ENCODE data around the gene PPRC1. TPM values are rescaled to one million over a fixed set of nuclear protein-coding genes. Genes with fewer than 3 reads are reported as not detected.

The PPRC1 gene
- total and polyA plus RNA-seq, 2 experiments from 2014 or later: 43.2 to 67.5 TPM

DNA sequence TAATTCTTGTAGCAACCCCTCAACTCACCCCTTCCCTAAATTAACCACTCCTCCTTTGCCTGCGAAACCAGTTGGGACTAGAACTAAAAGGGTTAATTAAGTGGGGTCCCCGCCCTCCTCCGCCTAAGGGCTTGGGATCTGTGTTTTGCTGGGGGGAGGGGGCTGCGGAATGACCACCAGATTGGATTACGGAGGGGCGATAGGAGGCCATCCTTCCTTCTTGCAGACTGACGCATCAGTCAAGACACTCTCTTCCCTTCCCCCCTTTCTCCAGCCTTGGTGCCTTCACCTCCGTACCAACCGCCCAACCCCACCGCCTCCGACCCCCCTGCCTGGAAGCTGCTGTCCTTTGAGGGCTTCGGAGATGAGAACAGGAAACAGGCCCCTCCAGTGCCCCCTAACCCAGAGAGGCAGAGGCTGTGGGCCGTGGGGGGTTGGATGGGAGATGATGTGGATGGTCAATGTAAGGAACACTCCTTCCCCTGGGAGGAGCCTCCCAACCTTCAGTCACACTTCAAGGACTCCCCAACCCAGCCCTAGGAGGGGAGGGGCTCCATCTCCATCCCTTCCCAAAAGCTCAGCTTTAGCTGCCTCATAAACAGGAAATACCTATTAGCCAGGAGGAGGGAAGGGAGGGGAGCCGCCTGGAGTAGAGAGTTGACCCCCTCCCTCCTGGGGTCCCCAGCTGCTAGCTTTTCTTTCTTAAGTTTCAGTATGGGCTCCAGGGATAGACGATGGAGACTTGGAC is 11.7 kb upstream of the PPRC1 start (continued):
- TF ChIP-seq ZNF462 (CRISPR knock-in tag; IDR thresholded peaks at IDR 0.05) (no peak), ZNF114 (CRISPR knock-in tag; IDR thresholded peaks at IDR 0.05) (no peak), ZNF331 (CRISPR knock-in tag; IDR thresholded peaks at IDR 0.05; ENCODE audit: low read depth) (no peak), JUNB (IDR thresholded peaks at IDR 0.05; ENCODE audit: unreplicated experiment) (no peak)

DNA sequence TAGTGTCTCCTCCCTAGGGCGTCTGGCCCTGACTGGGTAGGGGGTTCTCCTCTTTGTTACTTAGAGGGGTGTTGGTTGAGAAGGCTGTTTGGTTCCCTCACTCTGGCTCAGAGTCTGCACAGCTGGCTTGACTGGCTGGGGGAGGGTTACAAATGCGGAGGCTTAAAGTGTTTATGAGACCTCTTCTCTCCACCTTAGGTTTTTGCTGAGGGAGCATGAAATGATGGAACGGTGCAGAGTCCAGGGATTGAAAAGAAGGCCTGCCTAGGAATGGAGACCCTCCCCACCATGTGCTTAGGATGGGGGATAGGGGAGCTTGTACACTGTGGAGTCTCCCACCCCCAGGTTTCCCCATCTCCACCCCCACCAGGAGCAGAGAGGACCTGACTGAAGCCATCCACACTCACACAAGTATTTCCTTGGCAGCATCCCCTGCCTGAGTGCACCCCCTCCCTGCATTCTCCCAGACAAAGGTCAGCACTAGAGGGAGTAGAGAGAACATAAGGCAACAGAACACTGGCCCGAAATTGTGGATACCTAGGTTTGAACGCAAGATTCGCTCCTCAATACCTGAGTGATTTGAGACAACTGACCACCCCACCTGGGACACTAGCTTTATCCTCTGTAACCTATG is 11.0 kb upstream of the PPRC1 start:
- H3K4me3 Mint-ChIP-seq: peak overlapping the region; percentile 93
- H3K27me3 Mint-ChIP-seq (ENCODE audit: insufficient read depth, low read depth, poor library complexity): peaks cover 20% of the 10 kb centered on the region
- H3K9me3 Mint-ChIP-seq: no peaks in the 10 kb centered on the region
- Histone ChIP-seq H3K79me2 (replicated peaks; ENCODE audit: insufficient read depth) (peaks cover 30% of the 10 kb centered on the region), H3K27me3 (ENCODE audit: insufficient read depth) (no peaks in the 10 kb centered on the region), H3K4me3 (peak overlapping the region; percentile 95), H3K9me2 (ENCODE audit: insufficient read depth) (no peaks in the 10 kb centered on the region), H3K36me3 (ENCODE audit: insufficient read depth) (no peaks in the 10 kb centered on the region), H3K27ac (ENCODE audit: low read depth) (peak overlapping the region; percentile 100), H2AFZ (no peak overlapping the region), H4K20me1 (replicated peaks; ENCODE audit: insufficient read depth) (no peaks in the 10 kb centered on the region), H3F3A (replicated peaks; ENCODE audit: low read depth) (peaks cover 9% of the 10 kb centered on the region; the same call in 1 of the 2 replicates), H3K4me1 (ENCODE audit: insufficient read depth) (peaks cover 37% of the 10 kb centered on the region), H3K4me2 (peak overlapping the region; percentile 80)
- H3K27ac Mint-ChIP-seq: peak overlapping the region; percentile 99
- ATAC-seq (peak; percentile 13), DNase-seq (ENCODE audit: low spot score) (peak; percentile 79)
- H3K36me3 Mint-ChIP-seq (ENCODE audit: low read depth): 0 out of 3 replicates have a peak, but pooled peaks cover 3% of the 10 kb centered on the region
- peaks cover 45% of the 10 kb centered on the region for H3K4me1 Mint-ChIP-seq
- TF ChIP-seq NANOG (IDR thresholded peaks at IDR 0.05; ENCODE audit: borderline replicate concordance) (no peak), CTCF (conservative IDR thresholded peaks at IDR 0.05; ENCODE audit: low read depth in 2 of 2) (peak; percentile 32 to 58)
